GM10248 (cell line): ENCODE data around the gene RAET1E.
"Not testable (repeated sequence)": the region's sequence is repeated elsewhere in the genome, so short reads cannot be mapped to it uniquely, and the experiment has no call there.

Source experiments
- CTCF ChIA-PET: fragments of 300-600 bp; sonication (Branson Sonifier 250); formaldehyde crosslinking; extraction: SDS; loops from one replicate; lab custom pipeline; 2021; ENCODE audit warnings: antibody characterized with exemption; lab: Yijun Ruan, JAX
- POLR2A ChIA-PET: fragments of 350-650 bp; sonication (Branson Sonifier 250); formaldehyde crosslinking; extraction: SDS; loops from one replicate; lab custom pipeline; 2020; ENCODE audit warnings: antibody characterized with exemption; lab: Yijun Ruan, JAX
- DNase-seq: peaks from one replicate; pipeline ENCODE4 v3.0.0; 2012; ENCODE audit errors: extremely low spot score
- CTCF ChIP-seq: IDR thresholded peaks from 2 replicates; pipeline ENCODE4 v1.5.1; 2012; ENCODE audit warnings: mild to moderate bottlenecking, low read depth; ENCODE audit errors: extremely low read depth, missing control alignments, control extremely low read depth

The RAET1E gene, protein sequence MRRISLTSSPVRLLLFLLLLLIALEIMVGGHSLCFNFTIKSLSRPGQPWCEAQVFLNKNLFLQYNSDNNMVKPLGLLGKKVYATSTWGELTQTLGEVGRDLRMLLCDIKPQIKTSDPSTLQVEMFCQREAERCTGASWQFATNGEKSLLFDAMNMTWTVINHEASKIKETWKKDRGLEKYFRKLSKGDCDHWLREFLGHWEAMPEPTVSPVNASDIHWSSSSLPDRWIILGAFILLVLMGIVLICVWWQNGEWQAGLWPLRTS

GRCh38 chr6:149897855-149898744, at the start of gene RAET1E:
Gene RAET1E, minus strand, starts transcription at chr6:149898113. Its CDS starts 7,212 bp downstream, at chr6:149890901.
- no peak for DNase-seq
- ChIA-PET POLR2A (no interaction called here), CTCF (no interaction called here)
- no peak for TF ChIP-seq CTCF

GRCh38 chr6:149947533-149947932, 49.6 kb upstream of the RAET1E start:
- DNase-seq, POLR2A ChIA-PET: not testable (repeated sequence)
- CTCF ChIA-PET, result interaction anchor here (1.1 to 1.8 kb wide), 2 partner anchors 12 to 69 kb away, joined by 4 to 5 read pairs; no protein-coding TSS in a partner anchor

- CTCF ChIA-PET, POLR2A ChIA-PET, DNase-seq: not testable (repeated sequence)
Observed at GRCh38 chr6:149946631-149947030, 48.7 kb upstream of the RAET1E start.

- POLR2A ChIA-PET, DNase-seq, CTCF ChIA-PET: not testable (repeated sequence)
Observed at GRCh38 chr6:149945276-149945675, 47.4 kb upstream of the RAET1E start.

GRCh38 chr6:149943321-149943720, 45.4 kb upstream of the RAET1E start:
- POLR2A ChIA-PET, DNase-seq, CTCF ChIA-PET: not testable (repeated sequence)

DNA sequence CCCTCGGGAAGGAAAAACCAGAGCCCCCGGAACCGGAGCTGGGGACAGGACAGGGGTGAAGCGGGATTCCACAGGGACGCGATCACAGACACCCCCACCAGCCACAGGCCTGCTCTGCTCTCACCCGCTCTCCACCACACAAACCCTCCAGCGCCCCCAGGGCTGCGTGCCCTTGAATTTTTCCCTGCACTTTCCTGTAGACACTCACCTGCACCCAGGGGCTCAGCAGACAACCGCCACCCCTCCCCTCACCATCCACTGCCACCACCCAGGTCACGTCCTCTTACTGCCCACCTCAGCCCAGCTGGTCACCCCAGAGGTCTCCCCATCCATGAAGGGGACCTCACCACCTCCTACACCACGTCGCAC, 44.5 kb upstream of the RAET1E start:
- ChIA-PET CTCF (no interaction called here), POLR2A (no interaction called here)
- DNase-seq, result no peak
- no peak for TF ChIP-seq CTCF

DNA sequence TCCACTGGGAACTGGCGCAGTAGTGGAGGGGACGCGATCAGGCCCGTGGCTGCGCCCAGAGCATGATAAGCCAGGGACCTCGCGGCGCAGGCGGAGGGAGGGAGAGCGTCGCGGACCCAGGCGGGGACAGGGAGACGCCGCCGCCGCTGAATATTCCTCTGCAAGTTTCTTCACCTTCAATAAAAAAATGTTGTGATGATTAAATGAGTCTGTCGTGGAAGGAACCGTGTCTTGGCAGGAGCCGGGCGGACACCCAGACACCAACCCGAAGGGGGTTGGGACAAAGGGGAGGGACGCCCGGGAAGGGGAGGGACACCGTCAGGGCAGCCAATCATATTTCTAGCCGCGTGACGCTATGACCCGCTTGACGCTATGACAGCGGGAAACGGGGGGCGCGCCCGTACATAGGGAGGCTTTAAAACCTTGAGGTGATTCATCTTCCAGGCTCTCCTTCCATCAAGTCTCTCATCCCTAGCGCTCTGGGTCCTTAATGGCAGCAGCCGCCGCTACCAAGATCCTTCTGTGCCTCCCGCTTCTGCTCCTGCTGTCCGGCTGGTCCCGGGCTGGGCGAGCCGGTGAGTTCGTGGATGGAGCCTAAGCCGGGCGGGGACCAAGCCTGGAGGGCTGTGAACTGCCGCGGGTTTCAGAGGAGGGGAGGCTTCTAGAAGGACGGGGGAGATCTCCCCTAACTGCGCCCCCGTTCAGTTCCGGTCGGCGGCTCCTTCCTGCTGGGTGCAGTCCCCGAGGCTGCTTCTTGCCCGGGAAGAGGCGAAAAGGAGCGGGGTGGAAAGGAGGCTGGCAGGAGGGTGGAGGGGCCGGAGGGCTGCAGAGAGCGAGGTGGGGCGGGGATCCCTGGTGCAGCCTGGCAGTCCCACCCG, 43.9 kb upstream of the RAET1E start, which contains the start of gene ULBP2:
ULBP2 (plus strand) TSS at position 432 of the 878 bp plus-strand sequence; CDS start at position 491, 59 bp downstream.
- peak; percentile 76 for DNase-seq
- CTCF ChIA-PET, result no interaction called here
- POLR2A ChIA-PET, result no interaction called here

DNA sequence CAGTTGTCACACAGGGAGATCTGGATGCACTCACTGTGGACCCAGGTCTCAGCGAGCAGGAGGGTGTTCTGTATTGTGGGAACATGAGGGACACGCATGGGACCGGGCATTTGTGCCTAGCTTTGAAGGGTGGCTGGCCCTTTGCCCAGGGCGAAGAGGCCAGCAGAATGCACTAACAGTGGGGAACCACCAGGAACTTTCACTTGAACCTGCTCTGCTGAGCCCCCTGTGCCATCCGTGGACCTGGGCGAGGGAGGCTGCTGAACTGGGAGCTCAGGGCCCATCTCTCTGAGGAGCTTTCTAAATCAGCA, 42.7 kb upstream of the RAET1E start:
- ChIA-PET CTCF (interaction anchor here (0.8 to 1.0 kb wide), 2 partner anchors 12 to 76 kb away, joined by 3 read pairs; no protein-coding TSS in a partner anchor), POLR2A (no interaction called here)
- DNase-seq, result no peak
- TF ChIP-seq CTCF, result no peak

More for the DNA sequence above, 43.9 kb upstream of the RAET1E start, which contains the start of gene ULBP2:
- TF ChIP-seq CTCF, result no peak
